GM13977 (cell line): ENCODE data around the gene PPP6R2.

ENCODE experiments used
- DNase-seq: peaks from one replicate; pipeline ENCODE4 v3.0.0; 2012; ENCODE audit warnings: low spot score
- CTCF ChIP-seq: IDR thresholded peaks from 2 replicates; pipeline ENCODE4 v1.5.1; 2012; ENCODE audit warnings: mild to moderate bottlenecking, control low read depth; ENCODE audit not compliant: insufficient read depth; ENCODE audit errors: extremely low read depth, missing control alignments
- in situ Hi-C: fragments of 300-500 bp; cut with MboI; formaldehyde crosslinking; loops from one replicate; pipeline ENCODE4 v1.12.0; 2022; ENCODE audit warnings: low sequenced_read_pairs, low pct_unique_long_range_greater_than_20kb, mixed read lengths, inconsistent platforms; ENCODE audit not compliant: unreplicated experiment

The PPP6R2 gene

GRCh38 chr22:50439314-50439870 lies 96.3 kb downstream of the PPP6R2 start:
- in situ Hi-C loops: no loop called here
- DNase-seq: no peak
- no peak for TF ChIP-seq CTCF

GRCh38 chr22:50439871-50440331 lies 96.8 kb downstream of the PPP6R2 start:
- no peak for DNase-seq
- in situ Hi-C loops: no loop called here
- no peak for TF ChIP-seq CTCF

GRCh38 chr22:50440544-50441249 lies 97.6 kb downstream of the PPP6R2 start:
- TF ChIP-seq CTCF: no peak
- no peak for DNase-seq
- in situ Hi-C loops: no loop called here

- no peak for TF ChIP-seq CTCF
- in situ Hi-C loops: no loop called here
- no peak for DNase-seq
Measured at GRCh38 chr22:50441428-50441993, 98.4 kb downstream of the PPP6R2 start.

GRCh38 chr22:50443197-50443596 lies 100.1 kb downstream of the PPP6R2 start:
- in situ Hi-C loops: no loop called here
- TF ChIP-seq CTCF: no peak
- DNase-seq: no peak

- no peak for DNase-seq
- no peak for TF ChIP-seq CTCF
- in situ Hi-C loops: no loop called here
Measured at GRCh38 chr22:50443801-50444625, 100.9 kb downstream of the PPP6R2 start.
